HT-29 (cell line): ENCODE results near the gene DYNLL2. TPM values are rescaled to one million over a fixed set of nuclear protein-coding genes. Genes with fewer than 3 reads are reported as not detected.
"Not testable (repeated sequence)": the region's sequence is repeated elsewhere in the genome, so short reads cannot be mapped to it uniquely, and the experiment has no call there.

Experiments
- DNase-seq: peaks from one replicate; pipeline ENCODE4 v3.0.0-alpha.2; 2015; ENCODE audit warnings: low spot score
- total RNA-seq: library from RNA; depleted of rRNA; stranded (reverse); fragments of >200 nt; shearing (Covaris generic); gene quantifications from 2 replicates; pipeline ENCODE4 v1.2.3, GENCODE V29; 2014; rRNA removed

DYNLL2 gene
- total RNA-seq, result 18.6 and 20.5 TPM in 2 replicates

GRCh38 chr17:58082870-58083490 lies at the start of gene DYNLL2:
Gene DYNLL2, plus strand, starts transcription at chr17:58083419. Its CDS starts 3,672 bp downstream, at chr17:58087091.
- peak; percentile 77 for DNase-seq

GRCh38 chr17:58039975-58040374 lies 43.2 kb upstream of the DYNLL2 start:
- DNase-seq, result no peak

GRCh38 chr17:58040386-58040785 lies 42.8 kb upstream of the DYNLL2 start:
- DNase-seq, result no peak

- no peak for DNase-seq
Measured at GRCh38 chr17:58041161-58041560, 42.1 kb upstream of the DYNLL2 start.

- no peak for DNase-seq
Measured at GRCh38 chr17:58043221-58044181, 39.7 kb upstream of the DYNLL2 start.

- DNase-seq, result not testable (repeated sequence)
Measured at GRCh38 chr17:58044256-58044655, 39.0 kb upstream of the DYNLL2 start.

GRCh38 chr17:58046239-58047094 lies 36.8 kb upstream of the DYNLL2 start:
- no peak for DNase-seq

- DNase-seq, result no peak
Measured at GRCh38 chr17:58047376-58048150, 35.7 kb upstream of the DYNLL2 start.

- DNase-seq, result no peak
Measured at GRCh38 chr17:58049533-58049932, 33.7 kb upstream of the DYNLL2 start.

GRCh38 chr17:58050966-58051365 lies 32.3 kb upstream of the DYNLL2 start:
- no peak for DNase-seq

GRCh38 chr17:58051468-58051867 lies 31.8 kb upstream of the DYNLL2 start:
- no peak for DNase-seq

- no peak for DNase-seq
Measured at GRCh38 chr17:58052407-58052806, 30.8 kb upstream of the DYNLL2 start.

- DNase-seq, result no peak
Measured at GRCh38 chr17:58052945-58053715, 30.1 kb upstream of the DYNLL2 start.

- DNase-seq, result no peak
Measured at GRCh38 chr17:58054641-58055040, 28.6 kb upstream of the DYNLL2 start.

GRCh38 chr17:58056476-58056875 lies 26.7 kb upstream of the DYNLL2 start:
- DNase-seq, result no peak

GRCh38 chr17:58059141-58059540 lies 24.1 kb upstream of the DYNLL2 start:
- no peak for DNase-seq

- no peak for DNase-seq
Measured at GRCh38 chr17:58060596-58061191, 22.5 kb upstream of the DYNLL2 start.

GRCh38 chr17:58061672-58062071 lies 21.5 kb upstream of the DYNLL2 start:
- DNase-seq, result no peak

- no peak for DNase-seq
Measured at GRCh38 chr17:58065238-58065637, 18.0 kb upstream of the DYNLL2 start.

- no peak for DNase-seq
Measured at GRCh38 chr17:58066401-58066800, 16.8 kb upstream of the DYNLL2 start.
